Hepatocyte (in vitro differentiated cells): ENCODE data around the gene AMDHD1. TPM values are rescaled to one million over a fixed set of nuclear protein-coding genes. Genes with fewer than 3 reads are reported as not detected.

Experiments
- DNase-seq: peaks from one replicate; pipeline ENCODE4 v3.0.0-alpha.2; 2016; ENCODE audit warnings: low spot score
- H2AFZ ChIP-seq: fragments of 200-600 bp; sonication (generic); 2 replicates; pipeline ENCODE4 v1.6.0; 2016; ENCODE audit warnings: antibody characterized with exemption, mild to moderate bottlenecking
- H3K27ac ChIP-seq: fragments of 200-600 bp; sonication (generic); 2 replicates; pipeline ENCODE4 v1.5.1; 2016; ENCODE audit warnings: mild to moderate bottlenecking
- H3K27me3 ChIP-seq: fragments of 200-600 bp; sonication (generic); 2 replicates; pipeline ENCODE4 v1.6.1; 2016
- H3K36me3 ChIP-seq: fragments of 200-600 bp; sonication (generic); replicated peaks from 2 replicates; pipeline ENCODE4 v1.5.1; 2016; ENCODE audit warnings: low read depth; ENCODE audit not compliant: insufficient read depth
- H3K4me1 ChIP-seq: fragments of 200-600 bp; sonication (generic); 2 replicates; pipeline ENCODE4 v1.5.1; 2016; ENCODE audit warnings: mild to moderate bottlenecking, moderate library complexity; ENCODE audit not compliant: insufficient read depth
- H3K4me2 ChIP-seq: fragments of 200-600 bp; sonication (generic); 2 replicates; pipeline ENCODE4 v1.6.0; 2016
- H3K4me3 ChIP-seq: fragments of 200-600 bp; sonication (generic); 2 replicates; pipeline ENCODE4 v1.5.1; 2016; ENCODE audit warnings: mild to moderate bottlenecking
- H3K79me2 ChIP-seq: fragments of 200-600 bp; sonication (generic); 2 replicates; pipeline ENCODE4 v1.6.0; 2017; ENCODE audit warnings: mild to moderate bottlenecking
- H3K9me2 ChIP-seq: fragments of 200-600 bp; sonication (generic); replicated peaks from 2 replicates; pipeline ENCODE4 v1.6.0; 2017; ENCODE audit warnings: mild to moderate bottlenecking; ENCODE audit not compliant: insufficient read depth
- H3K9me3 ChIP-seq: fragments of 200-600 bp; sonication (generic); 2 replicates; pipeline ENCODE4 v1.5.1; 2016; ENCODE audit warnings: low read depth, mild to moderate bottlenecking
- H4K20me1 ChIP-seq: fragments of 200-600 bp; sonication (generic); 2 replicates; pipeline ENCODE4 v1.6.0; 2016; ENCODE audit warnings: mild to moderate bottlenecking; ENCODE audit not compliant: insufficient read depth, poor library complexity, severe bottlenecking
- CTCF ChIP-seq: fragments of 200-600 bp; sonication (generic); IDR thresholded peaks from 2 replicates; pipeline ENCODE4 v1.5.1; 2016; ENCODE audit warnings: antibody characterized with exemption, mild to moderate bottlenecking; ENCODE audit not compliant: poor library complexity
- EZH2 ChIP-seq: fragments of 200-600 bp; sonication (generic); IDR thresholded peaks from 2 replicates; pipeline ENCODE4 v1.6.1; 2016; ENCODE audit warnings: antibody characterized with exemption, mild to moderate bottlenecking, borderline replicate concordance
- EZH2phosphoT487 ChIP-seq: fragments of 200-600 bp; sonication (generic); IDR thresholded peaks from one replicate; pipeline ENCODE4 v1.6.1; 2018; ENCODE audit warnings: antibody characterized with exemption, mild to moderate bottlenecking, low read depth, moderate library complexity; ENCODE audit not compliant: unreplicated experiment, severe bottlenecking
- WGBS: methylation state at CpG from one replicate; pipeline ENCODE4 v1.1.6; 2016; ENCODE audit warnings: low lambda C conversion rate; ENCODE audit errors: missing lambda C conversion rate; 5-methylcytosine and 5-hydroxymethylcytosine counted together
- polyA plus RNA-seq: library from polyadenylated mRNA; unstranded; fragments of >200 nt; fragmentation: Nextera tagmentation; extraction: Ambion mirVana; gene quantifications from 2 replicates; pipeline ENCODE4 v1.2.1, GENCODE V29; 2016
- total RNA-seq: library from RNA; depleted of rRNA; stranded (reverse); fragments of >200 nt; gene quantifications from 2 replicates; pipeline ENCODE4 v1.2.3, GENCODE V29; 2014

AMDHD1 gene
- total and polyA plus RNA-seq, 2 experiments from 2014 or later: 3.0 to 3.5 TPM

- Histone ChIP-seq H3K4me3 (no peak overlapping the region), H3K36me3 (no peaks in the 10 kb centered on the region), H2AFZ (no peak overlapping the region), H3K79me2 (no peaks in the 10 kb centered on the region), H3K4me1 (no peaks in the 10 kb centered on the region), H3K27ac (no peak overlapping the region), H3K9me3 (no peaks in the 10 kb centered on the region), H3K27me3 (no peaks in the 10 kb centered on the region), H3K4me2 (no peak overlapping the region), H3K9me2 (no peaks in the 10 kb centered on the region), H4K20me1 (no peaks in the 10 kb centered on the region)
- no peak for DNase-seq
- TF ChIP-seq EZH2phosphoT487 (no peak), CTCF (no peak), EZH2 (no peak)
Observed at GRCh38 chr12:95908573-95908972, 34.6 kb upstream of the AMDHD1 start.

- no peak overlapping the region for H3K4me2 ChIP-seq
- no peaks in the 10 kb centered on the region for H3K79me2 ChIP-seq
- H3K27ac ChIP-seq: no peak overlapping the region
- TF ChIP-seq EZH2 (no peak), CTCF (no peak), EZH2phosphoT487 (no peak)
- H3K9me3 ChIP-seq: no peaks in the 10 kb centered on the region
- H3K27me3 ChIP-seq: peaks cover under 1% of the 10 kb centered on the region
- no peaks in the 10 kb centered on the region for H3K9me2 ChIP-seq
- no peak for DNase-seq
- no peak overlapping the region for H2AFZ ChIP-seq
- no peak overlapping the region for H3K4me3 ChIP-seq
- H3K36me3 ChIP-seq: no peaks in the 10 kb centered on the region
- 98% methylated on average over 3 of the region's 3 CpGs for WGBS
- H4K20me1 ChIP-seq: no peaks in the 10 kb centered on the region
- no peaks in the 10 kb centered on the region for H3K4me1 ChIP-seq
Observed at GRCh38 chr12:95909871-95910270, 33.3 kb upstream of the AMDHD1 start.

- DNase-seq: peak; percentile 71
- H3K79me2 ChIP-seq: no peaks in the 10 kb centered on the region
Observed at GRCh38 chr12:95918194-95918993, 24.7 kb upstream of the AMDHD1 start.

More at GRCh38 chr12:95918194-95918993, 24.7 kb upstream of the AMDHD1 start:
- Histone ChIP-seq H3K4me2 (no peak overlapping the region), H3K27ac (no peak overlapping the region), H3K4me1 (no peaks in the 10 kb centered on the region), H2AFZ (no peak overlapping the region), H3K36me3 (no peaks in the 10 kb centered on the region), H3K9me3 (no peaks in the 10 kb centered on the region), H3K27me3 (peaks cover 15% of the 10 kb centered on the region), H3K4me3 (no peak overlapping the region), H4K20me1 (no peaks in the 10 kb centered on the region), H3K9me2 (no peaks in the 10 kb centered on the region)
- TF ChIP-seq CTCF (peak; percentile 68), EZH2phosphoT487 (no peak)
- 22% methylated on average over 7 of the region's 7 CpGs for WGBS
